SJSA1 (cell line): Measurements from ENCODE around the gene PTPN2. TPM values are rescaled to one million over a fixed set of nuclear protein-coding genes. Genes with fewer than 3 reads are reported as not detected.
"Not testable (repeated sequence)": the region's sequence is repeated elsewhere in the genome, so short reads cannot be mapped to it uniquely, and the experiment has no call there.

ENCODE experiments used
- DNase-seq, 2 experiments: peaks; one replicate each; pipeline ENCODE4 v3.0.0-alpha.2; 2015 to 2020; ENCODE audit warnings: low spot score in 2 of 2, low read depth in 1 of 2
- H3K27ac ChIP-seq: fragments of 250-450 bp; sonication (Bioruptor Pico); 2 replicates; pipeline ENCODE4 v1.5.1; 2020; ENCODE audit warnings: mild to moderate bottlenecking, moderate library complexity
- H3K27me3 ChIP-seq: fragments of 250-450 bp; sonication (Bioruptor Pico); replicated peaks from 2 replicates; pipeline ENCODE4 v1.5.1; 2020; ENCODE audit warnings: mild to moderate bottlenecking, moderate library complexity
- H3K36me3 ChIP-seq: fragments of 250-450 bp; sonication (Bioruptor Pico); 2 replicates; pipeline ENCODE4 v1.5.1; 2020; ENCODE audit warnings: mild to moderate bottlenecking
- H3K4me1 ChIP-seq: fragments of 250-450 bp; sonication (Bioruptor Pico); replicated peaks from 2 replicates; pipeline ENCODE4 v1.6.1; 2021; ENCODE audit warnings: mild to moderate bottlenecking
- H3K4me3 ChIP-seq: fragments of 250-450 bp; sonication (Bioruptor Pico); 2 replicates; pipeline ENCODE4 v1.5.1; 2020; ENCODE audit warnings: mild to moderate bottlenecking
- H3K9me3 ChIP-seq: fragments of 250-450 bp; sonication (Bioruptor Pico); replicated peaks from 2 replicates; pipeline ENCODE4 v1.5.1; 2020; ENCODE audit warnings: mild to moderate bottlenecking
- total RNA-seq: library from RNA; depleted of rRNA; stranded (reverse); fragments of >200 nt; shearing (Covaris generic); gene quantifications from 2 replicates; pipeline ENCODE4 v1.2.3, GENCODE V29; 2014

Gene PTPN2
- total RNA-seq, 1 experiment from 2014 or later = 52.7 TPM

DNA sequence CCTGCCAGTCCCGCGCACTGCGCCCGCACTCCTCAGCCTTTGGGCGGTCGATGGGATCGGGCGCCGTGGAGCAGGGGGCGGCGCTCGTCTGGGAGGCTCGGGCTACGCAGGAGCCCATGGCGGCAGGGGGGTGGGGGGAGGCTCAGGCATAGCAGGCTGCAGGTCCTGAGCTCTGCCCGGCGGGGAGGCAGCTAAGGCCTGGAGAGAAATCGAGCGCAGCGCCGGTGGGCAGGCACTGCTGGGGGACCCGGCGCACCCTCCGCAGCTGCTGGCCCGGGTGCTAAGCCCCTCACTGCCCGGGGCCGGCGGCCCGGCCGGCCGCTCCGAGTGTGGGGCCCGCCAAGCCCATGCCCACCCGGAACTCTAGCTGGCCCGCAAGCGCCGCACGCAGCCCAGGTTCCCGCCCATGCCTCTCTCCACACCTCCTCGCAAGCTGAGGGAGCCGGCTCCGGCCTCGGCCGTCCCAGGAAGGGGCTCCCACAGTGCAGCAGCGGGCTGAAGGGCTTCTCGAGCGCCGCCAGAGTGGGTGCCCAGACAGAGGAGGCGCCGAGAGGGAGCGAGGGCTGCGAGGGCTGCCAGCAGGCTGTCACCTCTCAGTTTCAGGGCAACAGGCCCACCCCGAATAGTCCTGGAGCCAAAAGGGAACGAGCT lies 107.1 kb downstream of the PTPN2 start:
- H3K9me3 ChIP-seq = peaks cover 6% of the 10 kb centered on the region; the same call in 1 of the 2 replicates
- no peak overlapping the region for H3K27ac ChIP-seq
- no peak overlapping the region for H3K4me3 ChIP-seq
- H3K36me3 ChIP-seq = no peaks in the 10 kb centered on the region; the same call in 1 of the 2 replicates
- no peak for DNase-seq
- H3K27me3 ChIP-seq = no peaks in the 10 kb centered on the region
- H3K4me1 ChIP-seq = no peaks in the 10 kb centered on the region

DNA sequence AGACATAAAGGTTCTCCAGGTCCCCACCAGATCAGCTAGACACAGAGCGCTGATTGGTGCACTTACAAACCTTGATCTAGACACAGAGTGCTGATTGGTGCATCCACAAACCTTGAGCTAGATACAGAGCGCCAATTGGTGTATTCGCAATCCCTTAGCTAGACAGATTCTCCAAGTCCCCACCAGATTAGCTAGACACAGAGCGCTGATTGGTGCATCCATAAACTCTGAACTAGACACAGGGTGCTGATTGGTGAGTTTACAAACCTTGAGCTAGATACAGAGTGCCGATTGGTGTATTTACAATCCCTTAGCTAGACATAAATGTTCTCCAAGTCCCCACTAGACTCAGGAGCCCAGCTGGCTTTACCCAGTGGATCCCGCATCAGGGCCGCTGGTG lies 107.6 kb downstream of the PTPN2 start:
- peak overlapping the region; percentile 50; the same call in 1 of the 2 replicates for H3K4me3 ChIP-seq

DNA sequence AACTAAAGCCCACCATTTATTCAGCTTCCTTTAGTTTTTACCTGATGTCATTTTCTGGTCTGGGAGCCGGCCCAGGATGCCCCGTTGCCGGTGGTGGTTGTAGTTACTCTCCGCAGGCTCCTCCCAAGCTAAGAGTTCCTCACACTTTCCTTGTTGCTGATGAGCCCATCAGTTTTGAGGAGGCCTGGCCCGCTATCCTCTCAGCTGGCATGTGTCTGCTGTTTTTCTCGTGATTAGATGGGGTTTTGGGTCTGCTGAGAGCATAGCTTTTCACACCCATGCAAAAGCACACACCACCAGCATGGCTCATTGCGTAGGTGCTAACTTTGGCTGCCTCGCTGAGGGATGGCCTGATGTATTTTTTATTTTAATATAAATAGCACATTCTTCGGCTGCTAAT lies 109.1 kb downstream of the PTPN2 start:
- Histone ChIP-seq H3K4me1 (no peaks in the 10 kb centered on the region), H3K4me3 (peak overlapping the region; percentile 50), H3K27ac (no peak overlapping the region), H3K36me3 (no peaks in the 10 kb centered on the region; the same call in 1 of the 2 replicates), H3K9me3 (peaks cover 6% of the 10 kb centered on the region; the same call in 1 of the 2 replicates), H3K27me3 (no peaks in the 10 kb centered on the region)
- DNase-seq = peak in 1 of 2 experiments; percentile 16

More for the DNA sequence above, 107.6 kb downstream of the PTPN2 start:
- DNase-seq, H3K9me3 ChIP-seq, H3K27me3 ChIP-seq, H3K27ac ChIP-seq, H3K36me3 ChIP-seq, H3K4me1 ChIP-seq: not testable (repeated sequence)

DNA sequence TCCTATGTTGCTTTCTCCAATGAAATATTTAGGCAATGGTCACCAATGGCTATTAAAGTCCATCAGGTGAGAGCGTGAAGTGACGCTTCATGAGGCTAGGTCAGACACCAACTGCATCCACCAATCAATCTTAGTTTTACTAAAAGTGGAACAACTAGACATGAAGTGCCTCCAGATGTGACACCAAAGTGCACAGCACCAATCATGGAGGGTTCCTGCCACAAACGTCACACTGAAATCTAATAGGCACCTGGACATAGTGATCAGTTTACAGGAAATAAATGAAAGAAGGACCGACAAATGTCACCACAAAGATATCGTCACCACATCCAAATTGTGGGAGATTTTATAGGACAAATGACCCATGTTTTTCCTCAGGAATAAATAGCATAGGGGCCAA lies 110.7 kb downstream of the PTPN2 start:
- no peaks in the 10 kb centered on the region; the same call in 1 of the 2 replicates for H3K36me3 ChIP-seq
- H3K27ac ChIP-seq = no peak overlapping the region
- peaks cover 8% of the 10 kb centered on the region for H3K4me1 ChIP-seq
- H3K9me3 ChIP-seq = peaks cover 6% of the 10 kb centered on the region; the same call in 1 of the 2 replicates
- H3K27me3 ChIP-seq = no peaks in the 10 kb centered on the region
- H3K4me3 ChIP-seq = no peak overlapping the region
- no peak for DNase-seq

DNA sequence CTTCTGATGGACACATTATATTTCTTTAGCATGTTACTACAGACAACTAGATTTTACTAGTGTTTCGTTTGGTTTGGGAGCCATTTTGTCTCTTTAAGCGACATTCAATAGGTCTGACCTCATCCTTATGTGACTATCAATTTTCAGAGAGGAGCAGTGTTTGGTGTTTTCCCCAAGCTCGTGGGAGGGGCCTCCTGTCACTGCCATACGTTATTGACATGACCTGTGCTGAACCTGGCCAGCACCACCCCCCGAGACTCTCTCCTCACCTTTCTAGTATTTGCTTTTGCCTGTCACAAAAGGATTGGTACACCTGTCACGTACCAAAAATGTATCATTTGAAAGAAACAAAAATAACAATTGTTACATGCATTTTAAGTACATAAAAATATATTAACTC lies 111.9 kb downstream of the PTPN2 start:
- Histone ChIP-seq H3K27ac (no peak overlapping the region), H3K36me3 (no peaks in the 10 kb centered on the region; the same call in 1 of the 2 replicates), H3K4me3 (no peak overlapping the region), H3K27me3 (no peaks in the 10 kb centered on the region), H3K9me3 (peaks cover 6% of the 10 kb centered on the region; the same call in 1 of the 2 replicates), H3K4me1 (peaks cover 10% of the 10 kb centered on the region)
- DNase-seq = no peak

DNA sequence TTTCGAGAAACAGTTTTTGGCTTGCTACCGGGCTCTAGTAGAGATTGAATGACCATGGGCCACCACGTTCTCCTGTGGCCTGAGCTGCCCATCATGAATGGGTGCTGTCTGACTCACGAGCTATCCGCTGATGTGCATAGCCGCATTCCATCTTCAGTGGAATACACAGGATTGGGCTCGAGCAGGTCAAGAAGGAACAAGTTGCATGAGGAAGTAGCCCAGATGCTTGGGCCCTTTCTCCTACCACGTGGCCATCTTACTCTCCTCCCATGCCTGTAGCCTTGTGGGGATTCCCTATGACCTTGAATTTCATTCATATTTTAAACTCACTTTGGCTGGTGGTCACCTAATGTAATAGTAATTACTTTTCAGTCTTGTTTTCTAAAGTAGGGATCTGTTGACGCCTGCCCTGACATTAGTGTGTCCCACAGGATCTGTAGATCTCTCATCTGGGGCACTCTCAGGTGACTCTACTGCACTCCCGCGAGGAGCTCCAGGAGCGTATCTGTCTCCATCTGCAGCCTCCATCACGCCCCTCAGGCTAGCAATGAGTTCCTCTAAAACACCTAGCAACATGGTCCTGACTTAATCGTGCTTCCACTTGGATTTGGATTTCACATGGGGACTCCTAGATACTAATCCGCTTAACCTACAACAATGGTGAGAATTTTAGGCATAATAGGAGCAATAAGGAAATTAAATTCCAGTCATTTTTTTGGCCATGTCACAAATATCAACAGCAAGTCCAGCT lies 113.4 kb downstream of the PTPN2 start:
- Histone ChIP-seq H3K36me3 (no peaks in the 10 kb centered on the region; the same call in 1 of the 2 replicates), H3K27me3 (no peaks in the 10 kb centered on the region), H3K4me3 (no peak overlapping the region), H3K9me3 (no peaks in the 10 kb centered on the region), H3K4me1 (peaks cover 15% of the 10 kb centered on the region), H3K27ac (no peak overlapping the region)
- DNase-seq = no peak

DNA sequence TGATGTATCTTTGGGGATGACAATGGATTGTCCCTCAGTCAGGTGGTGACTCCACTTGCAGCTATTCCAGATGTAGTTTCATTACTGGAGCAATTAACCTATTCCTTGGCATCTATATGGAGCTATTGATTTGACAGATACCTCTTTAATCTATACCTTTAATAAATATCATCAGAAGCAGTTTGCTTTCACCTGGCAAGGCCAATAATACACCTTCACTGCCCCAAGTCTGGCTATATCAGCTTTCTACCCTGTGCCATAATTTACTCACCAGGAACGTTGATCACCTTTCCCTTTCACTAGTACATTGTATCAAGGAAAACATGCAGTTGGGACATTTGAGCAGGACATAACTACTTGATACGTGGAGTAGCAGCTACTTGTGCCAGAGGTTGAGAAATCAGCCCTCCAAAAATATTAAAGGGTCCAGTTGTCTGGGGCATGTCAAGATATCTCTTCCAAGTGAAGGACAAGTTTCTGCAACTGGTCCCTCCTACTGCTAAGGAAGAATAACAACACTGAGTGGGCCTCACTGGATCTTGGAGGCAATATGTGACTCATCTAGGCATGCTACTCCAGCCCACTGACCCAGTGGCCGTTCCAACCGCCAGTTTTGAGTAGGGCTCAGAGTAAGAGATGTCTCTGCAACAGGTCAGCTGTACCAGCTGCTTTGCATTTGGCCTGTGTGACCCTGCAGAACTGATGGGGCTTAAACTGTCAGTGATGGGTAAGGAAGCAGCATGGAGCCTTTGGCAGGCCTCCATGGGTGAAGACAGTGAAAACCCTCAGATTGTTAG lies 114.2 kb downstream of the PTPN2 start:
- no peaks in the 10 kb centered on the region for H3K27me3 ChIP-seq
- H3K36me3 ChIP-seq = no peaks in the 10 kb centered on the region; the same call in 1 of the 2 replicates
- no peak overlapping the region for H3K4me3 ChIP-seq
- H3K4me1 ChIP-seq = peaks cover 15% of the 10 kb centered on the region
- no peak for DNase-seq
- no peaks in the 10 kb centered on the region for H3K9me3 ChIP-seq
- H3K27ac ChIP-seq = no peak overlapping the region

DNA sequence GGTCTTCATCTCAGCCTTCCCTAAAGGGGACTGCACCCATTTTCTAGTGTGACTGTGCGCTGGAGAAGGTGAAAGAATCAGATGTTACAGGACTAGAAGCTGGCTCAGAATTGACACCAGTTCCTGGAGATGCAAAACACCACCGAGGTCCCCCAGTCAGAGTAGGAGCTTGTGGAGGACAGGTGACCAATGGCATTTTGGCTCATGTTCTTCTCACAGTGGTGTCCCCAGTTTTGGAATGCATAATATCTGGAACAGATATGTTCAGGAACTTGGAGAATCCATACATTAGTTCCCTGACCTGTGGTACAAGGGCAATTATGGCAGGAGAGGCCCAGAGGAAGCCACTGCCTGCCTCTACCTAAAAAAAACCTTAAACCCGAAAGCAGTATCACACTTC lies 114.9 kb downstream of the PTPN2 start:
- no peak overlapping the region for H3K4me3 ChIP-seq
- no peaks in the 10 kb centered on the region for H3K27me3 ChIP-seq
- DNase-seq = no peak
- H3K9me3 ChIP-seq = no peaks in the 10 kb centered on the region
- peaks cover 15% of the 10 kb centered on the region for H3K4me1 ChIP-seq
- H3K27ac ChIP-seq = no peak overlapping the region
- no peaks in the 10 kb centered on the region; the same call in 1 of the 2 replicates for H3K36me3 ChIP-seq

DNA sequence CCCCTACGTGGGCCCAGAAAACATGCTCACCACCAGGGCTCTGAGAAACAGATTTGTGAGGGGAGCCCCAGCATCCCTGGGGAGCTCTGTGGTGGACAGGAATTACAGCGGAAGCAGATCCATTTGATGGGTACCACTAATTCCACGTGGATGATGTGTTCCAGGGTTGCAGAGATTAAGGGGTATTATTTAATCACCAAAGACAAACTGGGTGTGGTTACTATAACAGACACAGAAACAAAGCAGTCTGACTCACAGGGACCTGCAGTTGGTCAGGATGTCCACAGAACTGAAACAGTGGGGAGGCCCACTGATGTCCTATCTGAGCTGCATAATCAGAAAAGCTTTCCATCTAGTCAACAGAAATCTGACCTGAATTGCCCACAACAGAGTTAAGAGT lies 115.4 kb downstream of the PTPN2 start:
- Histone ChIP-seq H3K36me3 (no peaks in the 10 kb centered on the region; the same call in 1 of the 2 replicates), H3K9me3 (no peaks in the 10 kb centered on the region), H3K4me3 (no peak overlapping the region), H3K4me1 (peaks cover 15% of the 10 kb centered on the region), H3K27ac (no peak overlapping the region), H3K27me3 (no peaks in the 10 kb centered on the region)
- peak in 1 of 2 experiments; percentile 15 for DNase-seq

DNA sequence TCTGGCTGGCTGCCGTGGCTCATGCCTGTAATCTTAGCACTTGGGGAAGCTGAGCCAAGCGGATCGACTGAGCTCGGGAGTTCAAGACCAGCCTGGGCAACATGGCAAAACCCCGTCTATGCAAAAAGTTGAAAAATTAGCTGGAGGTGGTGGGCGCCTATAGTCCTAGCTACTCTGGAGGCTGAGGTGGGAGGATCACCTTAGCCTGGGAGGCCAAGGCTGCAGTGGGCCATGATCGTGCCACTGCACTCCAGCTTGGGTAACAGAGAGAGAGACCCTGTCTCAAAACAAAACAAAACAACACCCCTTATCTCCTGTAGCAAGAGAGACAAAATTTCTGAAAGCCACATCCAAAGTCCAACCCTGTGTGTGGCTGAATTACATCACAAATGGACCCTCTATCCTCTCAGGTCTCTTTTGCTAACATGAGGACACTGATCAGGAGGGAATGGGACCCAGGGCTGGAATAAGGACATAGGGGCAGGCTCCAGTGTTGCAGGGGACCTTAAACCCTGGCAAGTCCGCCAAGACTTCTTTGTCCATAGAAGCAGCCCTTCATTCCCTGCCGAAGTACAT lies 116.4 kb downstream of the PTPN2 start:
- no peaks in the 10 kb centered on the region; the same call in 1 of the 2 replicates for H3K36me3 ChIP-seq
- H3K4me3 ChIP-seq = no peak overlapping the region
- peaks cover 15% of the 10 kb centered on the region for H3K4me1 ChIP-seq
- no peaks in the 10 kb centered on the region for H3K27me3 ChIP-seq
- DNase-seq = no peak
- H3K27ac ChIP-seq = no peak overlapping the region
- no peaks in the 10 kb centered on the region for H3K9me3 ChIP-seq

DNA sequence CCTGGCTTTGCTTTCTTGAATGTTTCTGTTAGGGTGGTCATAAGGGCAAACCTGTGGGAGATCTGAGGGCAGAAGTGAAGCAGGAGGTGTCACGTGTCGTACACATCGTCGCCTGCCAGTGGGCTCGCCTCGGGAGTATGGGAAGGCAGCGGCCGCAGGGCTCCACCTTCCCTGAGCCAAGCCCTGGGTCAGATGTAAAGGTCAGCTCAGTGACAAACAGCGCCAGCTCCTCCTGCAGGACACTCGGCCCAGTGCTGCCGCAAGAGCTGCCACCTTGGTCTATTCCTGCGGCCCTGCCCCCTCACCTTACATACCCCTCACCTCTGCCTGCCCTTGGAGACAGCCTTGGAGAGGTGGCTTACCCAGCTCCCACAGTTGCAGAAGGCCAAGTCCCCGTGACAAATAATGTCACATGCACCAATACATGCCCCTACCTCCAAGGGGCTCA lies 117.0 kb downstream of the PTPN2 start:
- no peaks in the 10 kb centered on the region for H3K9me3 ChIP-seq
- no peaks in the 10 kb centered on the region for H3K27me3 ChIP-seq
- no peak for DNase-seq
- H3K4me3 ChIP-seq = no peak overlapping the region
- no peaks in the 10 kb centered on the region; the same call in 1 of the 2 replicates for H3K36me3 ChIP-seq
- H3K4me1 ChIP-seq = peaks cover 15% of the 10 kb centered on the region
- no peak overlapping the region for H3K27ac ChIP-seq

DNA sequence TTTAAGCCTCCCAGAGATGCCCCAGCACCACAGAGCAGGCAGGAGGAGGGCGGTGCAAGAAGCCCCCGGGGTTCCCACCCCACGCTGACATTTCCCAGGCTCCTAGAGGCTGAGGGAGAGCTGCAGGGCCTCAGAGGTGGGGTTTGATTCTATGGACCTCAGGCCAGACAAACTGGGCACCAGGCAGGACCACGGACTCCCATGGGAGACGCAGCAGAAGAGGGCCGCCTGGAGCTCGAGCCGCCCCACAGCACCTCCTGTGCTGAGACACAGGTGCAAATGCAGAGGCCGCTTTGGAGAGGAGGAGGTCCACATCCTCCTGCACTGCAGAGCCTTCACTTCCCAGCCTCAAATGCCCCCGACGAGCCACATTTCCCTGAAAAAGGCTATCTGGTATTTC lies 118.5 kb downstream of the PTPN2 start:
- peaks cover 15% of the 10 kb centered on the region for H3K4me1 ChIP-seq
- H3K36me3 ChIP-seq = no peaks in the 10 kb centered on the region
- DNase-seq = no peak
- H3K27ac ChIP-seq = no peak overlapping the region
- H3K9me3 ChIP-seq = no peaks in the 10 kb centered on the region
- H3K27me3 ChIP-seq = no peaks in the 10 kb centered on the region
- no peak overlapping the region for H3K4me3 ChIP-seq

DNA sequence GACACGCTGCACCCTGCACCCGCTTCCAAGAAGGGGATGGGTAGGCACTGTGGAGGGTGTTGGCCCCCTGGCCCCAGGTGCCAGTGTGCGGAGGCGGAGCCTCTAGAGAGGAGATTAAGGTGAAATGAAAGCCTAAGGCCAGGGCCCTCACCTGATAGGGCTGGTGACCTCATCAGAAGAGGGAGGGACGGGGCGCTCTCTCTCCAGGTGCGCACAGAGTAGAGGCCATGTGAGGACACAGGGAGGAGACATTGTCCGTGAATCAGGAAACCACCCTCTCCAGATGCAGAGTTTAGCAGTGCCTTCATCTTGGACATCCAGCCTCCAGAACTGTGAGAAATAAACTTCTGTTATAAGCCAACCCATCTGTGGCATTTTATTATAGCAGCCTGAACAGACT lies 118.9 kb downstream of the PTPN2 start:
- Histone ChIP-seq H3K27me3 (no peaks in the 10 kb centered on the region), H3K4me3 (no peak overlapping the region), H3K9me3 (no peaks in the 10 kb centered on the region), H3K36me3 (no peaks in the 10 kb centered on the region), H3K27ac (no peak overlapping the region), H3K4me1 (peaks cover 15% of the 10 kb centered on the region)
- DNase-seq = no peak
